ENCODE measurements around the gene CCN2. TPM values are rescaled to one million over a fixed set of nuclear protein-coding genes. Genes with fewer than 3 reads are reported as not detected.

The CCN2 gene
- total RNA-seq, 4 donors from 2014 or later: 5.1 to 33.6 (median 17.6) TPM

DNA sequence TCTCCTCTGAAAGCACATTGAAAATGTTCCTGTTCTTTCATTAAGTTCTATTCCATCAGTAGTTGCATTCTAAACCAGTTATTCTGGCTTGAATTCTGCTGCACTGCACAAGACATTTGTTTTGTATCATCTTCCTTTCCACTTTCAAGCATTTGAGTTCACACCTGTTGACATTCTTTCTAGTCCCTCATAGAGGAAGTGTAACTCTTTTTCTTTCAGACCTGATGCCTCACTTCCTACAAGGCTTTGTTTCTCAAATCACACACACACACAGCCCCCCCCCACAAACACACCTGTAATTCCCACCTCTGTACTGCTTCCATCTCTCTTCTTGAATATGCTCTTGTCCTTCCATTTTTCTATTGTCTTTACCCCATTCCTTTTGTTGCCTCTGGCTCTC, 50.9 kb downstream of the CCN2 start:
- intact Hi-C loops (cut with DNase I; ENCODE audit: low total_unique reads): no loop called here
- Histone ChIP-seq H3K9me3 (no peaks in the 10 kb centered on the region), H3K27ac (no peak overlapping the region), H3K4me3 (no peak overlapping the region), H3K4me1 (no peaks in the 10 kb centered on the region), H3K36me3 (no peaks in the 10 kb centered on the region), H3K27me3 (no peaks in the 10 kb centered on the region)
- no peak for DNase-seq
- TF ChIP-seq, protein P1, sequence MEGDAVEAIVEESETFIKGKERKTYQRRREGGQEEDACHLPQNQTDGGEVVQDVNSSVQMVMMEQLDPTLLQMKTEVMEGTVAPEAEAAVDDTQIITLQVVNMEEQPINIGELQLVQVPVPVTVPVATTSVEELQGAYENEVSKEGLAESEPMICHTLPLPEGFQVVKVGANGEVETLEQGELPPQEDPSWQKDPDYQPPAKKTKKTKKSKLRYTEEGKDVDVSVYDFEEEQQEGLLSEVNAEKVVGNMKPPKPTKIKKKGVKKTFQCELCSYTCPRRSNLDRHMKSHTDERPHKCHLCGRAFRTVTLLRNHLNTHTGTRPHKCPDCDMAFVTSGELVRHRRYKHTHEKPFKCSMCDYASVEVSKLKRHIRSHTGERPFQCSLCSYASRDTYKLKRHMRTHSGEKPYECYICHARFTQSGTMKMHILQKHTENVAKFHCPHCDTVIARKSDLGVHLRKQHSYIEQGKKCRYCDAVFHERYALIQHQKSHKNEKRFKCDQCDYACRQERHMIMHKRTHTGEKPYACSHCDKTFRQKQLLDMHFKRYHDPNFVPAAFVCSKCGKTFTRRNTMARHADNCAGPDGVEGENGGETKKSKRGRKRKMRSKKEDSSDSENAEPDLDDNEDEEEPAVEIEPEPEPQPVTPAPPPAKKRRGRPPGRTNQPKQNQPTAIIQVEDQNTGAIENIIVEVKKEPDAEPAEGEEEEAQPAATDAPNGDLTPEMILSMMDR (IDR thresholded peaks at IDR 0.05 in 4 of 5, conservative IDR thresholded peaks at IDR 0.05 in 1 of 5): no peak
- no peak for TF ChIP-seq POLR2A (IDR thresholded peaks at IDR 0.05)
- in situ Hi-C loops (cut with MboI; ENCODE audit: low sequenced_read_pairs in 4 of 4): loop anchor here in 2 of 4 donors (25.0 kb wide), 2 partner anchors 312 to 587 kb away; no protein-coding TSS in a partner anchor
- no peak for ATAC-seq

DNA sequence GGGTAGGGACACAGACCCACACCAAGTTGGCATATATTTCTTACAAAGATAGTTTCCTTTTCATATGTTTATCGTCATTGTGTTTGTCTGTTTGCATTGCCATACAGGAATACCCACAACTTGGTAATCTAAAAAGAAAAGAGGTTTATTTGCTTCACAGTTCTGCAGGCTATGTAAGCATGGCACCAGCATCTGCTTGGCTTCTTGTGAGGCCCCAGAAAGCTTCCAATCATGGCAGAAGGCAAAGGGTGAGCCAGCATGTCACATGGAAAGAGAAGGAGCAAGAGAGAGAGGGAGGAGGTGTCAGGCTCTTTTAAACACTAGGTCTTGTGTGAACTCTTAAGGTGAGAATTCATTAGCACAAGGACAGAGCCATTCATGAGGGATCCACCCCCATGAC, 52.5 kb downstream of the CCN2 start:
- in situ Hi-C loops (cut with MboI; ENCODE audit: low sequenced_read_pairs in 4 of 4) (loop anchor here in 1 of 4 donors (25.0 kb wide), 1 partner anchor 211 kb away; no protein-coding TSS in a partner anchor), intact Hi-C loops (cut with DNase I; ENCODE audit: low total_unique reads) (no loop called here)
- no peaks in the 10 kb centered on the region for H3K27me3 ChIP-seq
- no peak overlapping the region for H3K27ac ChIP-seq
- H3K36me3 ChIP-seq: no peaks in the 10 kb centered on the region
- no peaks in the 10 kb centered on the region for H3K4me1 ChIP-seq
- TF ChIP-seq, protein P1 (IDR thresholded peaks at IDR 0.05 in 4 of 5, conservative IDR thresholded peaks at IDR 0.05 in 1 of 5): no peak
- no peak for TF ChIP-seq POLR2A (IDR thresholded peaks at IDR 0.05)
- ATAC-seq: no peak
- no peaks in the 10 kb centered on the region for H3K9me3 ChIP-seq
- no peak for DNase-seq
- no peak overlapping the region for H3K4me3 ChIP-seq

Other genes starting within 250 kb of the CCN2 start
- under 1 TPM in 1 of 4 donors, not detected in 3; 0.16 TPM for gene OR2A4, start 250.0 kb downstream of the CCN2 start, total RNA-seq
- not detected for gene CTAGE9, start 240.4 kb downstream of the CCN2 start, total RNA-seq
- gene ENPP1, start 143.4 kb downstream of the CCN2 start, total RNA-seq: 1 to 10 TPM; 3.1 to 5.0 (median 4.0) TPM